Astrocyte of the hippocampus (primary cell): ENCODE data around the gene WDCP.
A peak's percentile ranks its signal among the peaks of the same experiment; 100 is the strongest.
"Not testable (repeated sequence)": the region's sequence is repeated elsewhere in the genome, so short reads cannot be mapped to it uniquely, and the experiment has no call there.

Experiments
- DNase-seq: peaks from one replicate; pipeline ENCODE4 v3.0.0; 2011; ENCODE audit warnings: low read depth, low spot score

Gene WDCP

DNA sequence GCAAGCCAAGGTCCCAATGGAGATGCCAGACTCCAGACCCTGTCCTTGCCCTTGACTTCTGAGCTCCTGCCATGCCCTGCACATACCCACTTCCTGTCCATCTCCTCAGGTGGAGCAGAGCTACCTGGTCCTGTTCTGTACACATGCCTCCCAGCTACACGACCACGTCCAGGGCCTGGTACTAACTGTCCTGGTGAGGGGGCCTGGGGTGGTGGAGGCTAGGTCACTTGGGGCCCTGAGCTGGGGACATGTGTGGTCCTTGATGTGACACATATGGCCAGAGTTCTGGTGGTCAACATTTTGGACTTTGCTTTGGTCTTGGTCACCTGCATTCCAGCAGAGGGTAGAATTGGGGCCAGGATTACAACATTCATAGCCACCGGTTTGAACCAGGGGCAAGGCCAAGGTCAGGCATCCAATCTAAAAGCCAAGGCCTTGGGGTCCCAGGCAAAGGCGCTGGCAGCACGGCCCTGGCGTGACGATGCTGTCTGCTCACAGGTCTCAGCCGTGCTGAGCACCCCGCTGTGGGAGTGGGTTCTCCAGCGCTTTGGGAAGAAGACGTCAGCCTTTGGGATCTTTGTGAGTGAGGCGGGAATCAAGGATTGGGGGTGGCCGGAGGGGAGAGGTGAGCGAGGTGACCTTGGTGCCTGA lies 24.7 kb downstream of the WDCP start:
- DNase-seq: no peak

- DNase-seq: no peak
Measured at GRCh38 chr2:24021122-24021998, 25.8 kb downstream of the WDCP start.

DNA sequence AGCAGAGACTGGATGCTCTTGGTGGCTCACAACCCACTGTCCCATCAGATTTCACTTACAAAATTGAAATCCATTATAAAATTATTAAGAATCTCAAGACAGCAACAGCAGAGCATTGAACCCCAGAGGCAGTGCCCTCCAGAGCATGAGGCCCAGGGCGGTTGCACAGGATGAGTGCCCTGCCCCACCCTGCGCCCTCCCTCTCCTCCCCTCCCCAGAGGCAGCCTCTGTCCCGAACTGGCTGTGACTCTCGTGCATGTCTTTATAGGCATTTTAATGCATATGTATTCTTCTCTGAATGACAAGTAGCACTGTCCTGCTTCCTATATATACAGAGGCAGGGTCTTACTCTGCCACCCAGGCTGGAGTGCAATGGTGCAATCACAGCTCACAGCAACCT lies 26.9 kb downstream of the WDCP start:
- DNase-seq: no peak

- no peak for DNase-seq
Measured at GRCh38 chr2:24019729-24020128, 27.5 kb downstream of the WDCP start.

DNA sequence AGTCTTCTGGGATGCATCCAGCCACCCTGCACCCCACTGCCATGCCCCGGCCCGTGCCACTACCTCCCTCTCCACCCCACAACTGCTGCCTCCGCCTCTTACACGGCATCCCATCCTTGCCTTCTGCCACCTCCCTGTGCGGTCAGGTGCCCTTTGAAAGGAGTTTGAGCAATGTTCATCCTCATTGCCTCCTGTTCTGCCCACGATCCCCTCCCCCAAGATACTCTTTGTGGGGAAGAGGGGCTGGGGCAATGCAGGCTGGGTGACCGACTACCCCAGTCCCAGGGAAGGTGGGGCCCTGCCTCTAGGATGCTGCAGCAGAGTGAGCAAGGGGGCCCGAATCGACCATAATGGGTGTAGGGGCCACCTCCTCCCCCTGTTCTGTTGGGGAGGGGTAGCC lies 28.9 kb downstream of the WDCP start:
- no peak for DNase-seq

GRCh38 chr2:24017711-24018110 lies 29.5 kb downstream of the WDCP start:
- DNase-seq: no peak

GRCh38 chr2:24016853-24017703 lies 30.1 kb downstream of the WDCP start:
- DNase-seq: no peak

- no peak for DNase-seq
Measured at GRCh38 chr2:24016376-24016761, 30.8 kb downstream of the WDCP start.

DNA sequence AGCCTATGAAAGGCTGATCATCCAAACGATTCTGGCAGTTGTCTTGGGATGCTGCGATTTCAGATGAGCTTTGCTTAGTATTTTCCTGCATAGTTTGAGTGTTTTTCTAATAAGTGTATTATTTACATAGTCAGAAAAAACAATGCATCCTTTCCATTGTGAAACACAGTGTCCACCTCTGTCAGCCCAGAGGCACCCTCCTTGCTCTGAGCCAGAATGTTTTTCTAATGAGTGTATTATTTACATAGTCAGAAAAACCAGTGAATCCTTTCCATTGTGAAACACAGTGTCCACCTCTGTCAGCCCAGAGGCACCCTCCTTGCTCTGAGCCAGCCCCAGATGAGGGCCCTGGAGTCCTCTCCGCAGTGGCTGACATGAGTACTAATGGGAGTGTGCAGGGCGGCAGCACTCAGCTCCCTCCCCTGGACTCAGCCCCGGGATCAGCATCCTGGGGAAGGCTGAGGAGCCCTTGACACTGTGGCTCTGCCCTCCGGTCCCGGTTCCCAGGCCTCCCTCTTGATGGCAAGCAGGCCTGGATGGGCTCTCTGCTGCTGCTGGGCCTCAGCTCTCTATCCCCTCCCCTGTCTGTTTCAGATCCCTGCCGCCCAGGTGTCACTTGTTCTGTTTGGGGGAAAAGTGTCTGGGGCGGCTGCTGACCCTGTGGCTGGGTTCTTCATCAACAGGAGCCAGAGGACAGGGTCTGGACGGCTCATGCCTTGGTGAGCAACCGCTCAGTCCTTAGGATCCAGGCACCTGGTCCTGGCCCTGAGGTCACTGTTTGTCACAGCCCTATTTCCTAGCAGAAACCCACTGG lies 31.4 kb downstream of the WDCP start:
- DNase-seq: peak; percentile 50

DNA sequence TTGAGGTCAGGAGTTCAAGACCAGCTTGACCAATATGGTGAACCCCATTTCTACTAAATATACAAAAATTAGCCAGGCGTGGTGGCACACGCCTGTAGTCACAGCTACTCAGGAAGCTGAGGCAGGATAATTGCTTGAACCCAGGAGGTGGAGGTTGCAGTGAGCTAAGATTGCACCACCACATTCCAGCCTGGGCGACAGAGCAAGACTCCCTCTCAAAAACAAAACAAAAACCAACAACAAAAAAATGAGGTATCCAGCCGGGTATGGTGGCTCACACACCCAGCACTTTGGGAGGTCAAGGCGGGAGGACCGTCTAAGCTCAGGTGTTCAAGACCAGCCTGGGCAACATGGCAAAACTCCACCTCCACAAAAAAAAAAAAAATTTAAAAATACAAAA lies 32.3 kb downstream of the WDCP start:
- DNase-seq: not testable (repeated sequence)

GRCh38 chr2:24012521-24013188 lies 34.5 kb downstream of the WDCP start:
- DNase-seq: no peak

- no peak for DNase-seq
Measured at GRCh38 chr2:24011250-24012104, 35.7 kb downstream of the WDCP start.

GRCh38 chr2:24010477-24011249 lies 36.5 kb downstream of the WDCP start:
- no peak for DNase-seq

DNA sequence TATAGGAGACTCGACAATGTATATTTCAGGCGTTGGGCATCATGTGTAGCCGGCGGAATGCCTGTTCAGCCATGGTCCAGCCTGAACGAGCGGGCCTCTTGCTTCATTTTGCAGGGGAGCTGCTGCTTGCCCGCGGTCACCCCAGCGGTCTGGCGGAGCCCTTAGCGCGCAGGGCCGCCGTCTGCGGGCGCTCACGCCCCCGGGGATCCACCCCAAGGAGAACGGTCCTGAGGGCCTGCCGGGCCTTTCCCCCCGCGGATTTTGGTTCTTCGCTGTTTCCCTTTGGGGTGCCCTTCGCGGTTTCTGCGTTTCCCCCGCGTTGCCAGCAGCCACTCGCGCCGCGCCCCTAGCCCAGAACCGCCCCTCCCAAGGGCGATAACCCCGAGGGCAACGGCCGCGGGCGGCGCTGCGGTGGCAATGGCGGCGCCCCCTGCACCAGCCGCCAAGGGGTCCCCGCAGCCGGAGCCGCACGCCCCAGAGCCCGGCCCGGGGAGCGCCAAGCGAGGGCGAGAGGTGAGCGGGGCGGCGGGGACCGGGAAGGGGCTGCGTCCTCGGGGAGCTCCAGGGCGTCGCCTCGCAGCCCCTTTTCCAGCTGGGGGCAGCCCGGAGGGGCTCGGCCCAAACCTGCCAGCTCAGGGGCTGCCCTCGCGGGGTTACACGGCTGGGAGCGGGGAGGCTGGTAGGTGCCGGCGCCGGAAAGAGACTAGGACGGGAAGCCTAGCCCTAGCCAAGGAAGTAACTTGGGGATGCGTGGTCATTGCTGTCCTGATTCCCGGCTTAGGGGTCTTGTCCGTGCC lies 37.3 kb downstream of the WDCP start, which contains the start of gene MFSD2B:
TSS of gene MFSD2B (plus strand) at position 406 of the 797 bp plus-strand sequence. CDS start at position 418, 12 bp downstream.
- DNase-seq: peak; percentile 36

GRCh38 chr2:24009367-24009679 lies 37.9 kb downstream of the WDCP start:
- no peak for DNase-seq

DNA sequence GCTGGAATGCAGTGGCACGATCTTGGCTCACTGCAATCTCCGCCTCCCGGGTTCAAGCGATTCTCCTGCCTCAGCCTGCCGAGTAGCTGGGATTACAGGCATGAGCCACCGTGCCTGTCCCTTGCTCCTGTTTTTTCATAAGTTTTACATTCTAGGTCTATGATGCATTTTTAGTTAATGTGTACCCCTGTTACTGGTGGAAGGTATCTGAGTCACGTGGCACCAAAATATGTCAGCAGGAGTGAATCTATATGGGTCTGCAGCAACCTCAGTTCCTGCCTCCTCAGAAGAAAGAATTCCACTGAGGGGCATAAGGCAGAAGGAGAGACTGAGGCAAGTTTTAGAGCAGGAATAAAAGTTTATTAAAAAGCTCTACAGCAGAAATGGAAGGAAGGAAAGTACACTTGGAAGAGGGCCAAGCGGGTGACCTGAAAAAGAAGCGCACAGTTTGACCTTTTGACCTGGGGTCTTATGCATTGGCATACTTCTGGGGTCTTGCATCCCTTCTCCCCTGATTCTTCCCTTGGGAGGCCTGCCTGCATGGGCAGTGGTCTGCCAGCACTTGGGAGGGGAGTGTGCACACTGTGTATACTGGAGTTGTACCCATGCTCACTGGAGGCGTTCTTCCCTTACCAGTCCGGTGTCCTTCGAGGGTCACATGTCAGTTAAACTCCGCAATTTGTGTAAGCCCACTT lies 38.4 kb downstream of the WDCP start:
- DNase-seq: no peak

DNA sequence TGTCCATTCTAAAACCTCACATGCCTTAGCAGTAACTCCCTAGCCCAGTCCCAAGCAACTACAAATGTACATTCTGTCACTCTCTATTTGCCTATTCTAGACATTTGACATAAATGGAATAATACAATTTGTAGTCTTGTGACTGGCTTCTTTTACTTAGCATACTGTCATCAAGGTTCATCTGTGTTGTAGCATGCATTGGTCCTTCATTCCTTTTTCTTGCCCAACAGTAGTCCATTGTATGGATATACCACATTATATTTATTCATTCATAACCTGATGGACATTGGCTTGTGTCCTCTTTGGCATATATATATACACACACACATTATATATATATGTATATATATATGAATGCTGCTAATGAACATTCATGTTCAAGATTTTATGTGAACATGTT lies 39.5 kb downstream of the WDCP start:
- DNase-seq: no peak

GRCh38 chr2:23994567-23994966 lies 52.6 kb downstream of the WDCP start:
- DNase-seq: no peak
